ENCODE results near the gene FKBP1B. TPM values are rescaled to one million over a fixed set of nuclear protein-coding genes. Genes with fewer than 3 reads are reported as not detected.
A peak's percentile ranks its signal among the peaks of the same experiment; 100 is the strongest.

Gene FKBP1B
- 16.1 and 23.4 TPM in 2 replicates for polyA plus RNA-seq (2011; rRNA removed)
- polyA plus RNA-seq (2012; cell fraction: cytosol; rRNA removed): 23.5 and 24.2 TPM in 2 replicates
- polyA plus RNA-seq (2012; cell fraction: nucleus; rRNA removed): 10.0 and 12.5 TPM in 2 replicates
- 8.5 to 9.1 TPM (median 8.9 TPM) in 3 replicates for polyA plus RNA-seq (2017; fragmentation: RNase III; extraction: RNeasy Plus Mini Kit Qiagen cat#74134 plus additional on column Dnase treatment)
- 7.6 and 8.4 TPM in 2 replicates for polyA minus RNA-seq (2011; rRNA and poly(A)+ RNA removed)

DNA sequence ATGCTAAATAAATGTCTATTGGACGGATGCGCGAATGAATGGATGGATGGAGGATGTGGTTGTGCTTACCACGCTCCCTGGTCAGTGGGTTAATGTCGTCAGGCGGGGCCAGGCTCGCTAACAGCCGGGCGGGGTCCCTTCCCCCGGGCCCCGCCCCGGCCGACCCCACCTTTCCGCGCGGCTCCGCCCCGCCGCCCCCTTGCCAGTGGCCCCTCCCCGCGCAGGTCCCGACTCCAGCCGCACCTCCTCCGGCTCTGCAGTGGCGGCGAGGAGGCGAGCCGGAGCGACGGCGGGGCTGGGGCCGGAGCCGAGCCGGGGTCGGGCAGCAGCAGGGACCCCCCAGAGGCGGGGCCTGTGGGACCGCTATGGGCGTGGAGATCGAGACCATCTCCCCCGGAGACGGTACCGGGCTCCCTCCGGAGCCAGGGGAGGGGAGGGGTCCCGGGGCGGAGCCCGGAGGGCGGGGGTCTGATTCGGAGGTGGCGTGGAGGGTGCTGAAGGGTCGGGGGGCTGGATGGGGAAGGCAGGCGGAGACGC, at the start of gene FKBP1B:
TSS of gene FKBP1B (plus strand) at position 257 of the 537 bp plus-strand sequence. CDS start at position 366, 109 bp downstream.
- peak; percentile 36 to 68 for ATAC-seq
- peak within 1 kb of the TSS; percentile 76 for H3K4me3 ChIP-seq
- 0 out of 3 replicates have a peak, but pooled peaks have one; percentile 9 for TF ChIP-seq SMC3 (IDR thresholded peaks at IDR 0.05)
- peak; percentile 50 for TF ChIP-seq POLR2A (IDR thresholded peaks at IDR 0.05; ENCODE audit: low read length)
- no peak for TF ChIP-seq CHD2 (IDR thresholded peaks at IDR 0.05; ENCODE audit: low read length, partially characterized antibody)
- TF ChIP-seq TP53 (CRISPR knock-in tag; IDR thresholded peaks at IDR 0.05): no peak
- TF ChIP-seq PBX3 (IDR thresholded peaks at IDR 0.05): no peak
- TF ChIP-seq SREBF2 (IDR thresholded peaks at IDR 0.05): no peak
- TF ChIP-seq, protein P1, sequence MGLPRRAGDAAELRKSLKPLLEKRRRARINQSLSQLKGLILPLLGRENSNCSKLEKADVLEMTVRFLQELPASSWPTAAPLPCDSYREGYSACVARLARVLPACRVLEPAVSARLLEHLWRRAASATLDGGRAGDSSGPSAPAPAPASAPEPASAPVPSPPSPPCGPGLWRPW (IDR thresholded peaks at IDR 0.05): no peak
- TF ChIP-seq, protein P2, sequence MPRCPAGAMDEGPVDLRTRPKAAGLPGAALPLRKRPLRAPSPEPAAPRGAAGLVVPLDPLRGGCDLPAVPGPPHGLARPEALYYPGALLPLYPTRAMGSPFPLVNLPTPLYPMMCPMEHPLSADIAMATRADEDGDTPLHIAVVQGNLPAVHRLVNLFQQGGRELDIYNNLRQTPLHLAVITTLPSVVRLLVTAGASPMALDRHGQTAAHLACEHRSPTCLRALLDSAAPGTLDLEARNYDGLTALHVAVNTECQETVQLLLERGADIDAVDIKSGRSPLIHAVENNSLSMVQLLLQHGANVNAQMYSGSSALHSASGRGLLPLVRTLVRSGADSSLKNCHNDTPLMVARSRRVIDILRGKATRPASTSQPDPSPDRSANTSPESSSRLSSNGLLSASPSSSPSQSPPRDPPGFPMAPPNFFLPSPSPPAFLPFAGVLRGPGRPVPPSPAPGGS (IDR thresholded peaks at IDR 0.05): no peak
- no peak for TF ChIP-seq EHMT2 (IDR thresholded peaks at IDR 0.05; ENCODE audit: low read depth)
- TF ChIP-seq HDAC2 (IDR thresholded peaks at IDR 0.05): no peak
- TF ChIP-seq MAX (IDR thresholded peaks at IDR 0.05): 0 out of 2 replicates have a peak, but pooled peaks have one; percentile 34
- no peak for TF ChIP-seq ELK1 (IDR thresholded peaks at IDR 0.05; ENCODE audit: low read depth, low read length)
- no peak for TF ChIP-seq POLR2AphosphoS2 (conservative IDR thresholded peaks at IDR 0.05; ENCODE audit: low read length)
- FAIRE-seq: no peak
- H3K9me3 ChIP-seq: no peaks in the 10 kb centered on the region
- POLR2A ChIA-PET: interaction anchor here (1.0 to 2.8 kb wide), 3 partner anchors 27 to 123 kb away, joined by 5 to 8 read pairs (median 7); partner anchors contain the start of genes ATAD2B, SF3B6 and TP53I3
- CTCF ChIA-PET: interaction anchor here (1.0 to 5.2 kb wide), 7 partner anchors 11 to 226 kb away, joined by 3 to 30 read pairs (median 4); partner anchors contain the start of gene ATAD2B
- H3K4me1 ChIP-seq: peaks cover 24% of the 10 kb centered on the region
- 11% methylated on average over 10 of the region's 52 CpGs for WGBS (ENCODE audit: missing lambda C conversion rate)
- H3K27ac ChIP-seq: peak within 1 kb of the TSS; percentile 78 to 86
- peak within 1 kb of the TSS; percentile 89 for H3K4me2 ChIP-seq
- peak; percentile 40 to 67 for DNase-seq (ENCODE audit: low read depth in 1 of 2, low spot score in 1 of 2)

DNA sequence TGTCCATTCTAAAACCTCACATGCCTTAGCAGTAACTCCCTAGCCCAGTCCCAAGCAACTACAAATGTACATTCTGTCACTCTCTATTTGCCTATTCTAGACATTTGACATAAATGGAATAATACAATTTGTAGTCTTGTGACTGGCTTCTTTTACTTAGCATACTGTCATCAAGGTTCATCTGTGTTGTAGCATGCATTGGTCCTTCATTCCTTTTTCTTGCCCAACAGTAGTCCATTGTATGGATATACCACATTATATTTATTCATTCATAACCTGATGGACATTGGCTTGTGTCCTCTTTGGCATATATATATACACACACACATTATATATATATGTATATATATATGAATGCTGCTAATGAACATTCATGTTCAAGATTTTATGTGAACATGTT, 41.8 kb upstream of the FKBP1B start:
- no peak overlapping the region for H3K4me3 ChIP-seq
- ATAC-seq (no peak), FAIRE-seq (peak; percentile 39), DNase-seq (ENCODE audit: low read depth in 1 of 2, low spot score in 1 of 2) (no peak)
- CTCF ChIA-PET: interaction anchor here (1.6 to 1.7 kb wide), 2 partner anchors 81 kb away, joined by 5 read pairs; partner anchors contain the start of gene ATAD2B
- H3K9me3 ChIP-seq: no peaks in the 10 kb centered on the region
- POLR2A ChIA-PET: no interaction called here
- peak overlapping the region; percentile 67 for H3K4me2 ChIP-seq
- H3K27ac ChIP-seq: peak overlapping the region; percentile 48 to 72; a peak in 5 of 6 replicates
- TF ChIP-seq REST (IDR thresholded peaks at IDR 0.05) (no peak), ZC3H11A (IDR thresholded peaks at IDR 0.05) (no peak), FOSB (CRISPR knock-in tag; IDR thresholded peaks at IDR 0.05) (no peak), KDM5A (IDR thresholded peaks at IDR 0.05) (no peak), GATA3 (IDR thresholded peaks at IDR 0.05; ENCODE audit: borderline replicate concordance) (no peak), NFE2L2 (conservative IDR thresholded peaks at IDR 0.05; ENCODE audit: low read length) (no peak)
- peaks cover 37% of the 10 kb centered on the region for H3K4me1 ChIP-seq

All from A549 (cell line).